Measurements from ENCODE around the gene CLEC18A. TPM values are rescaled to one million over a fixed set of nuclear protein-coding genes. Genes with fewer than 3 reads are reported as not detected.

CLEC18A gene
- total RNA-seq, 1 donor from 2014 or later, result 2.7 TPM

GRCh38 chr16:69935278-69935711 is 15.8 kb upstream of the CLEC18A start:
- Histone ChIP-seq H3K27me3 (ENCODE audit: low read depth) (no peaks in the 10 kb centered on the region), H3K27ac (no peak overlapping the region), H3K4me1 (no peaks in the 10 kb centered on the region), H3K36me3 (peaks cover 100% of the 10 kb centered on the region), H3K4me3 (no peak overlapping the region), H3K9me3 (no peaks in the 10 kb centered on the region)
- DNase-seq (peak; percentile 18), ATAC-seq (no peak)
- TF ChIP-seq, protein P1, sequence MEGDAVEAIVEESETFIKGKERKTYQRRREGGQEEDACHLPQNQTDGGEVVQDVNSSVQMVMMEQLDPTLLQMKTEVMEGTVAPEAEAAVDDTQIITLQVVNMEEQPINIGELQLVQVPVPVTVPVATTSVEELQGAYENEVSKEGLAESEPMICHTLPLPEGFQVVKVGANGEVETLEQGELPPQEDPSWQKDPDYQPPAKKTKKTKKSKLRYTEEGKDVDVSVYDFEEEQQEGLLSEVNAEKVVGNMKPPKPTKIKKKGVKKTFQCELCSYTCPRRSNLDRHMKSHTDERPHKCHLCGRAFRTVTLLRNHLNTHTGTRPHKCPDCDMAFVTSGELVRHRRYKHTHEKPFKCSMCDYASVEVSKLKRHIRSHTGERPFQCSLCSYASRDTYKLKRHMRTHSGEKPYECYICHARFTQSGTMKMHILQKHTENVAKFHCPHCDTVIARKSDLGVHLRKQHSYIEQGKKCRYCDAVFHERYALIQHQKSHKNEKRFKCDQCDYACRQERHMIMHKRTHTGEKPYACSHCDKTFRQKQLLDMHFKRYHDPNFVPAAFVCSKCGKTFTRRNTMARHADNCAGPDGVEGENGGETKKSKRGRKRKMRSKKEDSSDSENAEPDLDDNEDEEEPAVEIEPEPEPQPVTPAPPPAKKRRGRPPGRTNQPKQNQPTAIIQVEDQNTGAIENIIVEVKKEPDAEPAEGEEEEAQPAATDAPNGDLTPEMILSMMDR (IDR thresholded peaks at IDR 0.05), result no peak
- intact Hi-C loops (cut with DNase I), result no loop called here

- no peak overlapping the region for H3K4me3 ChIP-seq
- intact Hi-C loops (cut with DNase I), result no loop called here
- no peaks in the 10 kb centered on the region for H3K27me3 ChIP-seq (ENCODE audit: low read depth)
- no peak overlapping the region for H3K27ac ChIP-seq
- H3K4me1 ChIP-seq, result no peaks in the 10 kb centered on the region
- peaks cover 100% of the 10 kb centered on the region for H3K36me3 ChIP-seq
- DNase-seq, result no peak
- TF ChIP-seq, protein P1 (IDR thresholded peaks at IDR 0.05), result no peak
- no peak for ATAC-seq
- H3K9me3 ChIP-seq, result no peaks in the 10 kb centered on the region
These were observed 15.4 kb upstream of the CLEC18A start for GRCh38 chr16:69935740-69936139.

GRCh38 chr16:69936252-69936651 is 14.9 kb upstream of the CLEC18A start:
- Histone ChIP-seq H3K36me3 (peaks cover 100% of the 10 kb centered on the region), H3K27me3 (ENCODE audit: low read depth) (no peaks in the 10 kb centered on the region), H3K27ac (no peak overlapping the region), H3K4me3 (no peak overlapping the region), H3K4me1 (no peaks in the 10 kb centered on the region), H3K9me3 (no peaks in the 10 kb centered on the region)
- DNase-seq (no peak), ATAC-seq (no peak)
- intact Hi-C loops (cut with DNase I), result no loop called here
- TF ChIP-seq, protein P1 (IDR thresholded peaks at IDR 0.05), result no peak

- no peak overlapping the region for H3K27ac ChIP-seq
- peaks cover 2% of the 10 kb centered on the region for H3K4me1 ChIP-seq
- H3K9me3 ChIP-seq, result no peaks in the 10 kb centered on the region
- H3K36me3 ChIP-seq, result peaks cover 97% of the 10 kb centered on the region
- H3K4me3 ChIP-seq, result no peak overlapping the region
- DNase-seq (peak; percentile 32), ATAC-seq (no peak)
- intact Hi-C loops (cut with DNase I), result no loop called here
- no peaks in the 10 kb centered on the region for H3K27me3 ChIP-seq (ENCODE audit: low read depth)
- TF ChIP-seq, protein P1 (IDR thresholded peaks at IDR 0.05), result no peak
These were observed 14.4 kb upstream of the CLEC18A start for GRCh38 chr16:69936751-69937211.

DNA sequence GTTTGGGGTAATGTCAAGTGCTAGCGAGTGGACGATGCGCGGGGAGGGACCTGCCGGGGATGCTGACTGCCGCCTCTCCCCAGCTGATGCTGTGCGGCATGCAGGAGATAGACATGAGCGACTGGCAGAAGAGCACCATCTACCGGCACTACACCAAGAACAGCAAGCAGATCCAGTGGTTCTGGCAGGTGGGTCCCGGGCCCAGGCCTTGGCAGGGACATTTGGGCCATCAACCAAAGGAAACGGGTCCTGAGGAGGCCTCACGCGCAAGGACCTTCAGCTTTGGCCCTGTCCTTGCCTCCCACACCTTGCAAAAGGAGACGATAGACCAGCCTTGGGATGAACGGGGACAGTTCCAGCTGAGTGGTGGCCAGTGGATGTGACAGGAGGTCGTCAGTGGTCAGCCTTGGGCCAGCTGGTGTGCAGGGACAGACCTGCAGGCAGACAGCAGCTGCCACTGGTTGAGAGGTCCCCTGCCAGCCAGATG is 13.6 kb upstream of the CLEC18A start:
- TF ChIP-seq, protein P1 (IDR thresholded peaks at IDR 0.05), result no peak
- intact Hi-C loops (cut with DNase I), result no loop called here
- Histone ChIP-seq H3K9me3 (no peaks in the 10 kb centered on the region), H3K4me1 (peaks cover 7% of the 10 kb centered on the region), H3K4me3 (no peak overlapping the region), H3K36me3 (peaks cover 94% of the 10 kb centered on the region), H3K27ac (no peak overlapping the region), H3K27me3 (ENCODE audit: low read depth) (no peaks in the 10 kb centered on the region)
- DNase-seq (peak; percentile 33), ATAC-seq (no peak)

All from lower lobe of right lung (tissue), 2 donors.